Fibroblast of lung (primary cell): ENCODE results near the gene RAB5IF. TPM values are rescaled to one million over a fixed set of nuclear protein-coding genes. Genes with fewer than 3 reads are reported as not detected.

ENCODE experiments used
- DNase-seq, 2 donors: peaks; one replicate each; pipeline versions ENCODE4 v3.0.0 to v3.0.0-alpha.2; 2010; ENCODE audit warnings: low read depth in 2 of 2
- H2AFZ ChIP-seq: 2 replicates; pipeline ENCODE4 v1.5.1; 2012; ENCODE audit warnings: low read length, control low read depth, inconsistent platforms
- H3K27ac ChIP-seq: 2 replicates; pipeline ENCODE4 v1.5.1; 2011; ENCODE audit warnings: low read length, control low read depth; ENCODE audit not compliant: insufficient read depth
- H3K27me3 ChIP-seq: 2 replicates; pipeline ENCODE4 v1.5.1; 2011; ENCODE audit warnings: mild to moderate bottlenecking, low read length; ENCODE audit not compliant: control insufficient read depth, insufficient read depth
- H3K36me3 ChIP-seq: 2 replicates; pipeline ENCODE4 v1.5.1; 2011; ENCODE audit warnings: low read length; ENCODE audit not compliant: control insufficient read depth, insufficient read depth
- H3K4me1 ChIP-seq: 2 replicates; pipeline ENCODE4 v1.5.1; 2011; ENCODE audit warnings: low read length; ENCODE audit not compliant: control insufficient read depth, insufficient read depth; ENCODE audit errors: extremely low read depth
- H3K4me2 ChIP-seq: 2 replicates; pipeline ENCODE4 v1.5.1; 2011; ENCODE audit warnings: low read length, control low read depth; ENCODE audit not compliant: insufficient read depth; ENCODE audit errors: extremely low read depth
- H3K4me3 ChIP-seq, 4 experiments: fragments of 200-600 bp in 1 of 4; sonication (generic) in 1 of 4; replicated peaks in 1 of 4; 2 replicates each; pipeline ENCODE4 v1.5.1; 2011 to 2016; ENCODE audit warnings: low read length in 4 of 4, low read depth in 3 of 4, mild to moderate bottlenecking in 3 of 4, control low read depth in 2 of 4, inconsistent platforms in 1 of 4, mixed read lengths in 1 of 4; ENCODE audit not compliant: insufficient read depth in 1 of 4; ENCODE audit errors: control extremely low read depth in 1 of 4
- H3K79me2 ChIP-seq: 2 replicates; pipeline ENCODE4 v1.5.1; 2012; ENCODE audit warnings: mild to moderate bottlenecking, low read length, inconsistent platforms; ENCODE audit not compliant: control insufficient read depth, insufficient read depth
- H3K9ac ChIP-seq: 2 replicates; pipeline ENCODE4 v1.5.1; 2011; ENCODE audit warnings: mild to moderate bottlenecking, low read length, control low read depth; ENCODE audit not compliant: insufficient read depth
- H3K9me3 ChIP-seq: 2 replicates; pipeline ENCODE4 v1.5.1; 2012; ENCODE audit warnings: low read depth, low read length; ENCODE audit not compliant: control insufficient read depth, insufficient read depth
- H4K20me1 ChIP-seq: 2 replicates; pipeline ENCODE4 v1.5.1; 2011; ENCODE audit warnings: low read length; ENCODE audit not compliant: control insufficient read depth, insufficient read depth; ENCODE audit errors: extremely low read depth
- CTCF ChIP-seq, 2 donors: IDR thresholded peaks in 1 of 2; conservative IDR thresholded peaks in 1 of 2; 1 replicate in 1 of 2; 2 replicates in 1 of 2; pipeline ENCODE4 v1.5.1; 2011 to 2012; ENCODE audit warnings: low read length in 2 of 2, control low read depth in 1 of 2, inconsistent platforms in 1 of 2, low read depth in 1 of 2, mild to moderate bottlenecking in 1 of 2
- EZH2 ChIP-seq: IDR thresholded peaks from 2 replicates; pipeline ENCODE4 v1.5.1; 2012; ENCODE audit warnings: low read length, control low read depth, mild to moderate bottlenecking; ENCODE audit errors: missing control alignments
- polyA plus RNA-seq, 2 donors: library from polyadenylated mRNA; depleted of rRNA in 1 of 2; stranded (reverse) in 1 of 2; unstranded in 1 of 2; fragments of >200 nt; gene quantifications; 2 replicates each; pipeline ENCODE4 v1.2.1, GENCODE V29; 2011 to 2012; ENCODE audit warnings: missing spikeins in 1 of 2
- total RNA-seq: library from RNA; depleted of rRNA; stranded (reverse); fragments of >200 nt; gene quantifications from 2 replicates; pipeline ENCODE4 v1.2.1, GENCODE V29; 2014

RAB5IF gene
- total and polyA plus RNA-seq, 2 donors (not counting 1 experiment from before 2014, with no cell fraction given) = 58.0 to 104 TPM

- no peak overlapping the region for H3K9ac ChIP-seq
- no peak overlapping the region for H3K27ac ChIP-seq
- H2AFZ ChIP-seq = no peak overlapping the region
- H3K4me2 ChIP-seq = no peak overlapping the region
- no peaks in the 10 kb centered on the region for H4K20me1 ChIP-seq
- no peak overlapping the region for H3K4me3 ChIP-seq
- TF ChIP-seq EZH2 (no peak), CTCF (conservative IDR thresholded peaks at IDR 0.05 in 1 of 2, IDR thresholded peaks at IDR 0.05 in 1 of 2; ENCODE audit: low read depth in 1 of 2, low read length in 2 of 2) (no peak)
- H3K27me3 ChIP-seq = no peaks in the 10 kb centered on the region
- H3K36me3 ChIP-seq = no peaks in the 10 kb centered on the region
- DNase-seq = no peak
- no peaks in the 10 kb centered on the region for H3K9me3 ChIP-seq
- no peaks in the 10 kb centered on the region for H3K79me2 ChIP-seq
- no peaks in the 10 kb centered on the region for H3K4me1 ChIP-seq
Observed at GRCh38 chr20:36620917-36621316, 15.3 kb downstream of the RAB5IF start.

- no peaks in the 10 kb centered on the region for H4K20me1 ChIP-seq
- H3K27ac ChIP-seq = no peak overlapping the region
- H3K9me3 ChIP-seq = no peaks in the 10 kb centered on the region
- no peak overlapping the region for H3K4me3 ChIP-seq
- H3K4me1 ChIP-seq = no peaks in the 10 kb centered on the region
- no peaks in the 10 kb centered on the region for H3K79me2 ChIP-seq
- H3K27me3 ChIP-seq = no peaks in the 10 kb centered on the region
- H3K9ac ChIP-seq = no peak overlapping the region
- no peak overlapping the region for H3K4me2 ChIP-seq
- TF ChIP-seq CTCF (conservative IDR thresholded peaks at IDR 0.05 in 1 of 2, IDR thresholded peaks at IDR 0.05 in 1 of 2; ENCODE audit: low read depth in 1 of 2, low read length in 2 of 2) (no peak), EZH2 (no peak)
- DNase-seq = no peak
- no peak overlapping the region for H2AFZ ChIP-seq
- no peaks in the 10 kb centered on the region for H3K36me3 ChIP-seq
Observed at GRCh38 chr20:36623444-36623843, 17.9 kb downstream of the RAB5IF start.

- Histone ChIP-seq H3K36me3 (no peaks in the 10 kb centered on the region), H3K9me3 (no peaks in the 10 kb centered on the region), H3K4me1 (no peaks in the 10 kb centered on the region), H2AFZ (peak overlapping the region; percentile 55), H3K4me2 (no peak overlapping the region), H3K27ac (no peak overlapping the region), H3K27me3 (no peaks in the 10 kb centered on the region), H3K4me3 (no peak overlapping the region), H3K79me2 (no peaks in the 10 kb centered on the region), H4K20me1 (no peaks in the 10 kb centered on the region), H3K9ac (no peak overlapping the region)
- TF ChIP-seq CTCF (conservative IDR thresholded peaks at IDR 0.05 in 1 of 2, IDR thresholded peaks at IDR 0.05 in 1 of 2; ENCODE audit: low read depth in 1 of 2, low read length in 2 of 2) = no peak
- no peak for TF ChIP-seq EZH2
- DNase-seq = no peak
Observed at GRCh38 chr20:36624068-36624943, 18.7 kb downstream of the RAB5IF start.
